ENCODE measurements around the gene EIF2B4. TPM values are rescaled to one million over a fixed set of nuclear protein-coding genes. Genes with fewer than 3 reads are reported as not detected.

The EIF2B4 gene
- total and polyA plus RNA-seq, 2 donors, result 30.5 to 56.0 TPM

DNA sequence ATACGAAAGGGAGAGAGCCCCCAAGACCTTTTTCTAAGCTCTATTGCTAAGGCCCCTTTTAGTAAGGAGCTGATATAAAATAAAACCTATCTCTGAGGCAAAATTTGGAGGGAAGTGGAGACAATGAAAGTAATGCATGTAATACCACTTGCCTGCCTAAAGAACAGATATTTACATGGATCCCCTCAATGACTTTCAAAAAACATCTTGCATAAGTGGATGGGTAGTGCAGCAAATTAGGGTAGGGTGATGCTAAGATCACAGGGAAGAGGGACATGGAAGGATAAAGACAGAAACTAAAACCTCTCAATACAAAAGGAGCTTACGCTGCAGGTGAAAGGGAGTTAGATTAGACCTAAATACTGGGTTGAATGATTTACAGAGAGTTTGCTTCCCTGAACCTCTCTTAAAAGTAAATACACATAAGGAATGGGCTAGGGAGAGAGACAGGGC is 9.3 kb upstream of the EIF2B4 start:
- Histone ChIP-seq H3K4me1 (ENCODE audit: control insufficient read depth in 2 of 2, insufficient read depth in 2 of 2, low read length in 2 of 2) (peaks cover 9 to 12% of the 10 kb centered on the region in 2 donors), H3K27ac (ENCODE audit: low read depth in 1 of 2, low read length in 1 of 2) (peak overlapping the region in 1 of 2 donors; percentile 66), H3K9me3 (ENCODE audit: control insufficient read depth in 2 of 2, insufficient read depth in 1 of 2, low read length in 1 of 2) (no peaks in the 10 kb centered on the region), H3K4me3 (ENCODE audit: low read length in 2 of 2) (peak overlapping the region; percentile 54 to 80), H3K36me3 (ENCODE audit: control insufficient read depth in 2 of 2, insufficient read depth in 2 of 2, low read length in 1 of 2) (peaks cover 56 to 71% of the 10 kb centered on the region in 2 donors), H3K27me3 (ENCODE audit: control insufficient read depth in 2 of 2, insufficient read depth in 1 of 2, low read length in 1 of 2) (no peaks in the 10 kb centered on the region)
- WGBS, result 97% methylated on average over 2 of the region's 2 CpGs
- DNase-seq (ENCODE audit: low read depth in 6 of 9, low spot score in 9 of 9), result no peak

DNA sequence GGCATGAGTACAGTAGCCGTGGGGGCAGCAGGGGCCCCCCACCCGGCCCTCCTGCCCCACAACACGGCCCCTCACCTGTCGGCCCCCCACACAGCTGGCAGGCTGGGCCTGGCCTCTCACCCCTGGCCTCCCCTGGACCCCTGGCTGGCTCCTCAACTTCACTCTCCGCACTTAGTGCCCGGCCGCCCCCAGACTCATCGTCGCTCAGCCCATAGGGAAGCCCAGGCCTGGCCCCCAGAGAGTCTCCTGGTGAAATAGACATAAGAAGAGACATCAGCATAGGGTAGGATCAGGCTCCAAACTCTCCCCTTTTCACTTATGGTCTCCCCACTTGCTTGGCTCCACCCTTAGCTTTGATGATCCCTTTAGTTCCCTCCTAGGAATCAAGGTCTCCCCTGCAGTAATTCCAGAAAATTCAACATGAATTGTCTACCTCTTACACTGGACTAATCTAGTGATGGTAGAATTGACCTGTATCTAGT is 8.7 kb upstream of the EIF2B4 start:
- H3K36me3 ChIP-seq (ENCODE audit: control insufficient read depth in 2 of 2, insufficient read depth in 2 of 2, low read length in 1 of 2), result peaks cover 55 to 71% of the 10 kb centered on the region in 2 donors
- no peak for DNase-seq (ENCODE audit: low read depth in 6 of 9, low spot score in 9 of 9)
- WGBS, result 95% methylated on average over 9 of the region's 9 CpGs
- no peaks in the 10 kb centered on the region for H3K9me3 ChIP-seq (ENCODE audit: control insufficient read depth in 2 of 2, insufficient read depth in 1 of 2, low read length in 1 of 2)
- no peak overlapping the region for H3K27ac ChIP-seq (ENCODE audit: low read depth in 1 of 2, low read length in 1 of 2)
- H3K4me1 ChIP-seq (ENCODE audit: control insufficient read depth in 2 of 2, insufficient read depth in 2 of 2, low read length in 2 of 2), result peaks cover 9 to 12% of the 10 kb centered on the region in 2 donors
- H3K27me3 ChIP-seq (ENCODE audit: control insufficient read depth in 2 of 2, insufficient read depth in 1 of 2, low read length in 1 of 2), result no peaks in the 10 kb centered on the region
- no peak overlapping the region for H3K4me3 ChIP-seq (ENCODE audit: low read length in 2 of 2)

DNA sequence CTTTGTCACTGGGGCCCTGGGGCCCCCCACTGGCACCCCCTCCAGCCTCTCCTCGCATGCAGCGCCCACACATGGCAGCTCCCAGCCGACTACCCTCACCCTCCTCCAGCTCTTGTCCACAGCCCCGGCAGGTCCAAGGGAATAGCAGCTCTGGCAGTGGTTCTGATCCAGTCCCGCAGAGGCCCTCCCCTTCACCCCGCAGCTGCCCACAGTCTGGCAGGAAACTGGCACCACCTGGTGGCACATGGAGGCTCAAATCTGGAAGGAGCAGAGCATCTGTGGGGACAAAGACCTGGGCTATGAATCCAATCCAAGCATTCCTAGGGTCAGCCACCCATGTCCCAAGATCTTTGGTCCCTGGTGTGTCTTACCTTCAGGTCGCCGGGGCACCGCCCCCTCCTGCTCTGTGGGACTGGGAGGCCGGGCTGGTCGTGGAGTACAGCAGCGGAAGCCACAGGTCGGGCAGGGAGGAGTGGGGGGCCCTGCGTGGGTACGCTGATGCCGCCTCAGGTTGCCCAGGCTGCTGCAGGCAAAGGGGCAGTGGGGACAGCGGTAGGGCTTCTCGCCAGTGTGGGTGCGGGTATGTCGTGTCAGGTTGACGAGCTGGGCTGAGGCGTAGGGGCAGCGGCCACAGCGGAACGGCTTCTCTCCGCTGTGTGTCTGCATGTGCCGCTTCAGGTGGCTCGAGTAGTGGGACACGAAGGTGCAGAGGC is 8.1 kb upstream of the EIF2B4 start:
- Histone ChIP-seq H3K27ac (ENCODE audit: low read depth in 1 of 2, low read length in 1 of 2) (no peak overlapping the region), H3K36me3 (ENCODE audit: control insufficient read depth in 2 of 2, insufficient read depth in 2 of 2, low read length in 1 of 2) (peaks cover 55 to 70% of the 10 kb centered on the region in 2 donors), H3K9me3 (ENCODE audit: control insufficient read depth in 2 of 2, insufficient read depth in 1 of 2, low read length in 1 of 2) (no peaks in the 10 kb centered on the region), H3K4me1 (ENCODE audit: control insufficient read depth in 2 of 2, insufficient read depth in 2 of 2, low read length in 2 of 2) (peaks cover 9 to 12% of the 10 kb centered on the region in 2 donors), H3K4me3 (ENCODE audit: low read length in 2 of 2) (no peak overlapping the region), H3K27me3 (ENCODE audit: control insufficient read depth in 2 of 2, insufficient read depth in 1 of 2, low read length in 1 of 2) (no peaks in the 10 kb centered on the region)
- no peak for DNase-seq (ENCODE audit: low read depth in 6 of 9, low spot score in 9 of 9)
- WGBS, result 96% methylated on average over 29 of the region's 29 CpGs

DNA sequence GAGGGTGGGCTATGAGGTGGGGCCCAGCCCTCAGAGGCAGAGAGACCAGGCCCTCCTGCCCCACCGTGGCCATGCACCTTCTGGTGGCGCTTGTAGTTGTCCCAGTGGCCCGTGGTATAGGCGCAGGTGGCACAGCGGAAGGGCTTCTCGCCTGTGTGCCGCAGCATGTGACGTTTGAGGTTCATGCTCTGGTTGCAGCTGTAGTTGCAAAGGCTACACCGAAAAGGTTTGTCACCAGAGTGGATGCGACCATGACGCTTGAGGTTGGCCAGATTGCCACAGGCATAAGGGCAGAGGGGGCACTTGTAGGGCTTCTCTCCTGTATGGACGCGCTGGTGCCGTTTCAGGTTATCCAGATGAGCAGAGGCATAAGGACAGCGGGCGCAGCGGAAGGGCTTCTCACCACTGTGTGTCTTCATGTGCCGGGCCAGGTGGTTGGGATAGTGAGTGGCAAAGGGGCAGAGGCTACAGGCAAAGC is 7.5 kb upstream of the EIF2B4 start:
- Histone ChIP-seq H3K9me3 (ENCODE audit: control insufficient read depth in 2 of 2, insufficient read depth in 1 of 2, low read length in 1 of 2) (no peaks in the 10 kb centered on the region), H3K4me3 (ENCODE audit: low read length in 2 of 2) (no peak overlapping the region), H3K4me1 (ENCODE audit: control insufficient read depth in 2 of 2, insufficient read depth in 2 of 2, low read length in 2 of 2) (peaks cover 9 to 15% of the 10 kb centered on the region in 2 donors), H3K27me3 (ENCODE audit: control insufficient read depth in 2 of 2, insufficient read depth in 1 of 2, low read length in 1 of 2) (no peaks in the 10 kb centered on the region), H3K36me3 (ENCODE audit: control insufficient read depth in 2 of 2, insufficient read depth in 2 of 2, low read length in 1 of 2) (peaks cover 56 to 72% of the 10 kb centered on the region in 2 donors), H3K27ac (ENCODE audit: low read depth in 1 of 2, low read length in 1 of 2) (no peak overlapping the region)
- no peak for DNase-seq (ENCODE audit: low read depth in 6 of 9, low spot score in 9 of 9)
- 96% methylated on average over 18 of the region's 18 CpGs for WGBS

DNA sequence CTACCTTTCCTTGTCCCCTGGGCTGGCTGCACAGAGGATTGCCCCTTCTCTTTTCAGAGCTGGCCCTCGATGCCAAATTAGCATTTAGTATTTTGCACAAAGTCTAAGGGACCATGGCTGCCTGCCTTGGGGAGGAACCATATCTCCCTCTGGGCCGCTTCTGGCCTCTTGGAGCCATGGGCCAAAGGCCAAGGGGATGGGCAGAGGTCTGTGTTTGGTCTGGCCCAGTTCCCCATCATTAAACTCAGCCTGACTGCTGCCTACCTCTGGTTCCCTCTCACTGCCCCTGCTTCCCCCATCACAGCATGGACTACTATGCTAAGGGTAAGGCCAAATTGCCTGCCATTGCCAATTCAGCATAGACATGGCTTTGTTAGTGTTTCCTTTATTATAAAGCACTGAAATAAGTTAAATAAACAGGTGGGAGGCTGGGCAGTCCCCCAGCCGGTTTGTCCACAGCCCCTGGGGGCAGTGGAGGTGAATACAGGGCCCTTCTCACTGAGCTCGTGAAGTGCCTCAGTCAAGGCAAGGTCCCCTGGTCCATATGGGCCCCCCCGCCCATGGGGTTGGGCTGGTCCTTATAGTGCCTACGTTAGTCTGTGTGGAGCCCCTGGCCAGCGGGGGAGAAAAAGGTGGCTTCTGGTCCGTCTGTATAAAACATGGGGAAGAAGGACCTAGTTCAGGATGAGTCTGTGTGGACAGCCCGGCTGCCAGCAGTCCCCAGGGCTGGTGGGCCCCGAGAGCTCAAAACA is 6.9 kb upstream of the EIF2B4 start:
- WGBS, result 93% methylated on average over 10 of the region's 10 CpGs
- H3K4me3 ChIP-seq (ENCODE audit: low read length in 2 of 2), result no peak overlapping the region
- no peak overlapping the region for H3K27ac ChIP-seq (ENCODE audit: low read depth in 1 of 2, low read length in 1 of 2)
- no peak for DNase-seq (ENCODE audit: low read depth in 6 of 9, low spot score in 9 of 9)
- H3K4me1 ChIP-seq (ENCODE audit: control insufficient read depth in 2 of 2, insufficient read depth in 2 of 2, low read length in 2 of 2), result peaks cover 9 to 20% of the 10 kb centered on the region in 2 donors
- H3K27me3 ChIP-seq (ENCODE audit: control insufficient read depth in 2 of 2, insufficient read depth in 1 of 2, low read length in 1 of 2), result no peaks in the 10 kb centered on the region
- H3K36me3 ChIP-seq (ENCODE audit: control insufficient read depth in 2 of 2, insufficient read depth in 2 of 2, low read length in 1 of 2), result peaks cover 56 to 72% of the 10 kb centered on the region in 2 donors
- H3K9me3 ChIP-seq (ENCODE audit: control insufficient read depth in 2 of 2, insufficient read depth in 1 of 2, low read length in 1 of 2), result no peaks in the 10 kb centered on the region

DNA sequence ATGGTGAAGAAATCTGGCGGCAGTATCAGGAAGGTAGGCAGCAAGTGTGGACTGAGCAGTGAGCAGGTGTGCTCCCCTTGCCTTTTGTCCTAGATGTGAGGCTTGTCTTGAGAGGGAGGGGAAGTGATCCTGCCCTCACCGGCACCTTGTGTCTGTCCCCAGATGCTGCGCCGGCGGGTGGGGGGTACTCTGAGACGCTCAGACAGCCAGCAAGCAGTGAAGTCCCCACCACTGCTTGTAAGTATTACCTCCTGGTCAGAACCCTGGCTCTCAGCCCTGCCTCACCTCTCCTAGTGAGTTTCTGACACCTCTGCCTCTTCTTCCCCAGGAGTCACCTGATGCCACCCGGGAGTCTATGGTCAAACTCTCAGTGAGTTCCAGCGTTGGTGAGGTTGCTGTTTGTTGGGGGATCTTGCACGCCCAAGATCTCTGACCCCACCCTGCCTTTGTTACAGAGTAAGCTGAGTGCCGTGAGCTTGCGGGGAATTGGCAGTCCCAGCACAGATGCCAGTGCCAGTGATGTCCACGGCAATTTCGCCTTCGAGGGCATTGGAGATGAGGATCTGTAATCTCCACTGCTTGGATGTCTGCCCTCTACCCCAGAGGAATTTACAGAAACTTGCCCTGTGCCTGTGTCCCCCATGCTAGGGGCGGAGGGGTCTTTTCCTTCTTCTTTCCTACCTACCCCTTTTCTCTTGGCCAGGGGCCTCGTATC is 6.2 kb upstream of the EIF2B4 start:
- Histone ChIP-seq H3K4me3 (ENCODE audit: low read length in 2 of 2) (no peak overlapping the region), H3K27me3 (ENCODE audit: control insufficient read depth in 2 of 2, insufficient read depth in 1 of 2, low read length in 1 of 2) (no peaks in the 10 kb centered on the region), H3K27ac (ENCODE audit: low read depth in 1 of 2, low read length in 1 of 2) (no peak overlapping the region), H3K9me3 (ENCODE audit: control insufficient read depth in 2 of 2, insufficient read depth in 1 of 2, low read length in 1 of 2) (no peaks in the 10 kb centered on the region), H3K36me3 (ENCODE audit: control insufficient read depth in 2 of 2, insufficient read depth in 2 of 2, low read length in 1 of 2) (peaks cover 56 to 68% of the 10 kb centered on the region in 2 donors), H3K4me1 (ENCODE audit: control insufficient read depth in 2 of 2, insufficient read depth in 2 of 2, low read length in 2 of 2) (peaks cover 10 to 27% of the 10 kb centered on the region in 2 donors)
- 97% methylated on average over 16 of the region's 16 CpGs for WGBS
- no peak for DNase-seq (ENCODE audit: low read depth in 6 of 9, low spot score in 9 of 9)

DNA sequence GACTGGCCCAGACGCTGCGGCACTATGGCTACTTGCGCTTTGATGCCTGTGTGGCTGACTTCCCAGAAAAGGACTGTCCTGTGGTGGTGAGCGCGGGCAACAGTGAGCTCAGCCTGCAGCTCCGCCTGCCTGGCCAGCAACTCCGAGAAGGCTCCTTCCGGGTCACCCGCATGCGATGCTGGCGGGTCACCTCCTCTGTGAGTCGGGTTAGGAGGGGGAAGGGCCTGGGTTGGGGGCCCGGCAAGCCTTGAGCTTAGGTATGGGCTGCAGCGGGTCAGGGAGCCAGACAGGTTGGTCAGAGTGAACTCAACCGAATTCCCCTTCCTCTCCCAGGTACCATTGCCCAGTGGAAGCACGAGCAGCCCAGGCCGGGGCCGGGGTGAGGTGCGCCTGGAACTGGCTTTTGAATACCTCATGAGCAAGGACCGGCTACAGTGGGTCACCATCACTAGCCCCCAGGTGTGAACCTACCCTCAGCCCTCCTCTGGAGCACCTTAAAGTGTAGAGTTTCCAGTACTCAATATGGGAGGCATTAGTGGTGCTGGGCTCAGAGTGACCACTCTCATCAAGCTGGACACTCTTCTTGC is 5.5 kb upstream of the EIF2B4 start:
- no peaks in the 10 kb centered on the region for H3K27me3 ChIP-seq (ENCODE audit: control insufficient read depth in 2 of 2, insufficient read depth in 1 of 2, low read length in 1 of 2)
- no peaks in the 10 kb centered on the region for H3K9me3 ChIP-seq (ENCODE audit: control insufficient read depth in 2 of 2, insufficient read depth in 1 of 2, low read length in 1 of 2)
- no peak overlapping the region for H3K4me3 ChIP-seq (ENCODE audit: low read length in 2 of 2)
- DNase-seq (ENCODE audit: low read depth in 6 of 9, low spot score in 9 of 9), result no peak
- 98% methylated on average over 20 of the region's 20 CpGs for WGBS
- peaks cover 8 to 24% of the 10 kb centered on the region in 2 donors for H3K4me1 ChIP-seq (ENCODE audit: control insufficient read depth in 2 of 2, insufficient read depth in 2 of 2, low read length in 2 of 2)
- H3K36me3 ChIP-seq (ENCODE audit: control insufficient read depth in 2 of 2, insufficient read depth in 2 of 2, low read length in 1 of 2), result peaks cover 56 to 68% of the 10 kb centered on the region in 2 donors
- H3K27ac ChIP-seq (ENCODE audit: low read depth in 1 of 2, low read length in 1 of 2), result no peak overlapping the region

DNA sequence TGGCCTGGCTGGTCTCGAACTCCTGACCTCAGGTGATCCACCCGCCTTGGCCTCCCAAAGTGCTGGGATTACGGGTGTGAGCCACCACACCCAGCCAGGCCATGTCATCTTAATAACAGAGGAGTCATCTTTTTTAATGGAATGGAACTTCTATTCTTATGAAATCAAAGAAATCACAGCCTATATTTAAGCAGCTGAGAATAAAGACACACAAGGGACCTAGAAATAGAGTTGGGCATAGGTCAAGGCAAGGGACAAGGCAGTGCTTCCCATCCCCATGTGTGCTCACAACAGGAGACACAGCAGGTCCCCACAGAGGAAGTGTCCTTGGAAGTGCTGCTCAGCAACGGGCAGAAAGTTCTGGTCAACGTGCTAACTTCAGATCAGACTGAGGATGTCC is 3.4 kb upstream of the EIF2B4 start:
- 97% methylated on average over 5 of the region's 5 CpGs for WGBS
- Histone ChIP-seq H3K4me1 (ENCODE audit: control insufficient read depth in 2 of 2, insufficient read depth in 2 of 2, low read length in 2 of 2) (peaks cover 11 to 29% of the 10 kb centered on the region in 2 donors), H3K27ac (ENCODE audit: low read depth in 1 of 2, low read length in 1 of 2) (no peak overlapping the region), H3K36me3 (ENCODE audit: control insufficient read depth in 2 of 2, insufficient read depth in 2 of 2, low read length in 1 of 2) (peaks cover 55 to 64% of the 10 kb centered on the region in 2 donors), H3K27me3 (ENCODE audit: control insufficient read depth in 2 of 2, insufficient read depth in 1 of 2, low read length in 1 of 2) (no peaks in the 10 kb centered on the region), H3K9me3 (ENCODE audit: control insufficient read depth in 2 of 2, insufficient read depth in 1 of 2, low read length in 1 of 2) (no peaks in the 10 kb centered on the region), H3K4me3 (ENCODE audit: low read length in 2 of 2) (no peak overlapping the region)
- no peak for DNase-seq (ENCODE audit: low read depth in 6 of 9, low spot score in 9 of 9)

Measured in thymus (tissue), 11 donors.